ENCODE results near the gene STXBP5L.

- TF ChIP-seq, protein P1, sequence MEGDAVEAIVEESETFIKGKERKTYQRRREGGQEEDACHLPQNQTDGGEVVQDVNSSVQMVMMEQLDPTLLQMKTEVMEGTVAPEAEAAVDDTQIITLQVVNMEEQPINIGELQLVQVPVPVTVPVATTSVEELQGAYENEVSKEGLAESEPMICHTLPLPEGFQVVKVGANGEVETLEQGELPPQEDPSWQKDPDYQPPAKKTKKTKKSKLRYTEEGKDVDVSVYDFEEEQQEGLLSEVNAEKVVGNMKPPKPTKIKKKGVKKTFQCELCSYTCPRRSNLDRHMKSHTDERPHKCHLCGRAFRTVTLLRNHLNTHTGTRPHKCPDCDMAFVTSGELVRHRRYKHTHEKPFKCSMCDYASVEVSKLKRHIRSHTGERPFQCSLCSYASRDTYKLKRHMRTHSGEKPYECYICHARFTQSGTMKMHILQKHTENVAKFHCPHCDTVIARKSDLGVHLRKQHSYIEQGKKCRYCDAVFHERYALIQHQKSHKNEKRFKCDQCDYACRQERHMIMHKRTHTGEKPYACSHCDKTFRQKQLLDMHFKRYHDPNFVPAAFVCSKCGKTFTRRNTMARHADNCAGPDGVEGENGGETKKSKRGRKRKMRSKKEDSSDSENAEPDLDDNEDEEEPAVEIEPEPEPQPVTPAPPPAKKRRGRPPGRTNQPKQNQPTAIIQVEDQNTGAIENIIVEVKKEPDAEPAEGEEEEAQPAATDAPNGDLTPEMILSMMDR (IDR thresholded peaks at IDR 0.05): no peak
- TF ChIP-seq POLR2A (IDR thresholded peaks at IDR 0.05) (no peak), EP300 (IDR thresholded peaks at IDR 0.05) (no peak)
These were observed 48.1 kb downstream of the STXBP5L start for GRCh38 chr3:120956143-120956542.

All from ovary (tissue), 3 donors.